ENCODE results near the gene SLC51A. TPM values are rescaled to one million over a fixed set of nuclear protein-coding genes. Genes with fewer than 3 reads are reported as not detected.

Gene SLC51A
- total and polyA plus RNA-seq, 9 of the 15 experiments (the other 6 are each of a cell fraction or from before 2014, with no cell fraction given): 0.35 to 0.38 TPM; not detected in 7

DNA sequence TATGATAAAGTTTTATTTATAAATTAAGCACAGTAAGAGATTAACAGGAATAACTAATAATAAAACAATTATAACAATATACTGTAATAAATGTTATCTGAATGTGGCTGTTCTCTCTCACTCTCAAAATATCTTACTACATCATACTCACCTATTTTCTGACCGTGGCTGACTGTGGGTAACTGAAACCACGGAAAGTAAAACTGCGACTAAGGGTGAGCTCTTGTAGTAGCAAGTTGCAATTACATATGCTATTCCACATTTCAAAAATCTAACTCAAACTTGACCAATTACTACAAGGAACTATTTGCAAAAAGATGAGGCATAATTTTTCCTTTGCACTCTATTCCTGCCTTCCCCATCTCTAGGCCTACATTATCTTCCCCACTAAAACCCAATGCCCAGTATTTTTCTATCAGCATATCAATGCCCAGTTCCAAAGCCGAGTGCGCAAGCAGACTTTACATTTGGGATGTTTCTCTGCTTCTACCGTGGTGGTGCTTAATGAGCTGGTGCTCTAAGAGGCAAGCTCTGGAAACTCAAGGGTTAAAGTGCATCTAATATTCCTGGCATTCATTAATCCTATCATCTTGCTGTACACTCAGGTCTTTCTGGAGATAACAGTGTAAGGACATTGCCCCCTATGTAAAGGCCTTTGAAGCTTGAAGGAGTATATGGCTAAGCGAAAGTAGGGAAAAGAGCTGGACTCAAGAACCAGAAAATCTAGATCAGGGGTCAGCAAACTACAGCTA, 64.5 kb downstream of the SLC51A start:
- H3K27me3 ChIP-seq (ENCODE audit: control insufficient read depth in 2 of 2, insufficient read depth in 2 of 2, low read length in 2 of 2): no peaks in the 10 kb centered on the region
- WGBS (ENCODE audit: insufficient coverage, low coverage, missing lambda C conversion rate): 72% methylated on average over 7 of the region's 7 CpGs
- H3K27ac ChIP-seq (ENCODE audit: extremely low read depth, low read depth, low read length): no peak overlapping the region
- in situ Hi-C loops (cut with MboI) (no loop called here), intact Hi-C loops (cut with micrococcal nuclease) (no loop called here)
- no peak overlapping the region for H2AFZ ChIP-seq (ENCODE audit: low read depth, low read length)
- CTCF ChIA-PET (ENCODE audit: low intra/inter-chr PET ratio): no interaction called here
- BruUV-seq (replicated peaks): no TSS peak
- ATAC-seq (no peak), DNase-seq (ENCODE audit: extremely low read depth in 1 of 4, low spot score in 3 of 4) (no peak), FAIRE-seq (no peak)
- no peaks in the 10 kb centered on the region for H3K9me3 ChIP-seq (replicated peaks; ENCODE audit: control insufficient read depth, insufficient read depth, low read depth, low read length)
- H3K9ac ChIP-seq (ENCODE audit: insufficient read depth in 1 of 2, low read depth in 2 of 2, low read length in 2 of 2): no peak overlapping the region
- no peak for TF ChIP-seq RBM17 (IDR thresholded peaks at IDR 0.05; ENCODE audit: borderline replicate concordance, low read depth, low read length)
- 0 out of 4 replicates have a peak, but pooled peaks of 1 of the 2 experiments have one; percentile 8 for TF ChIP-seq ETV6 (IDR thresholded peaks at IDR 0.05; ENCODE audit: borderline replicate concordance in 1 of 2, low read depth in 2 of 2, low read length in 1 of 2)
- no peak for TF ChIP-seq ETV6 (CRISPR knock-in tag; IDR thresholded peaks at IDR 0.05; ENCODE audit: borderline replicate concordance)
- TF ChIP-seq CXXC5 (CRISPR knock-in tag; IDR thresholded peaks at IDR 0.05): no peak
- TF ChIP-seq, protein P1, sequence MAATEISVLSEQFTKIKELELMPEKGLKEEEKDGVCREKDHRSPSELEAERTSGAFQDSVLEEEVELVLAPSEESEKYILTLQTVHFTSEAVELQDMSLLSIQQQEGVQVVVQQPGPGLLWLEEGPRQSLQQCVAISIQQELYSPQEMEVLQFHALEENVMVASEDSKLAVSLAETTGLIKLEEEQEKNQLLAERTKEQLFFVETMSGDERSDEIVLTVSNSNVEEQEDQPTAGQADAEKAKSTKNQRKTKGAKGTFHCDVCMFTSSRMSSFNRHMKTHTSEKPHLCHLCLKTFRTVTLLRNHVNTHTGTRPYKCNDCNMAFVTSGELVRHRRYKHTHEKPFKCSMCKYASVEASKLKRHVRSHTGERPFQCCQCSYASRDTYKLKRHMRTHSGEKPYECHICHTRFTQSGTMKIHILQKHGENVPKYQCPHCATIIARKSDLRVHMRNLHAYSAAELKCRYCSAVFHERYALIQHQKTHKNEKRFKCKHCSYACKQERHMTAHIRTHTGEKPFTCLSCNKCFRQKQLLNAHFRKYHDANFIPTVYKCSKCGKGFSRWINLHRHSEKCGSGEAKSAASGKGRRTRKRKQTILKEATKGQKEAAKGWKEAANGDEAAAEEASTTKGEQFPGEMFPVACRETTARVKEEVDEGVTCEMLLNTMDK (IDR thresholded peaks at IDR 0.05; ENCODE audit: borderline replicate concordance, insufficient read depth, low read depth, low read length, poor library complexity, severe bottlenecking): no peak
- no peak for TF ChIP-seq SPI1 (IDR thresholded peaks at IDR 0.05; ENCODE audit: borderline replicate concordance, low read depth, low read length)
- TF ChIP-seq PML (IDR thresholded peaks at IDR 0.05; ENCODE audit: low read length): no peak
- TF ChIP-seq GATA2 (CRISPR knock-in tag; IDR thresholded peaks at IDR 0.05): no peak
- no peak for TF ChIP-seq TRIM28 (IDR thresholded peaks at IDR 0.05)
- no peak overlapping the region for H3K4me3 ChIP-seq
- H3K4me2 ChIP-seq (ENCODE audit: insufficient read depth, low read length): no peak overlapping the region
- H3K4me1 ChIP-seq (replicated peaks in 1 of 2; ENCODE audit: control insufficient read depth in 2 of 2, insufficient read depth in 2 of 2, low read length in 2 of 2): peaks cover 23 to 55% of the 10 kb centered on the region in 2 experiments
- POLR2A ChIA-PET: interaction anchor here (0.6 to 2.0 kb wide), 5 partner anchors 8 to 242 kb away, joined by 3 to 9 read pairs (median 6); no protein-coding TSS in a partner anchor
- peaks cover 11% of the 10 kb centered on the region for H3K36me3 ChIP-seq (ENCODE audit: control insufficient read depth, insufficient read depth, low read length)
- H3K9me1 ChIP-seq (ENCODE audit: control insufficient read depth, insufficient read depth, low read length): no peaks in the 10 kb centered on the region
- no peaks in the 10 kb centered on the region for H4K20me1 ChIP-seq (replicated peaks; ENCODE audit: control insufficient read depth, insufficient read depth, low read length)
- H3K79me2 ChIP-seq (ENCODE audit: control insufficient read depth, insufficient read depth, low read length): peaks cover 87% of the 10 kb centered on the region

All from K562 (cell line).